NCI-H128 (cell line): ENCODE measurements around the gene SLC15A4.
"Not testable (repeated sequence)": the region's sequence is repeated elsewhere in the genome, so short reads cannot be mapped to it uniquely, and the experiment has no call there.

Source experiments
- DNase-seq: peaks from one replicate; lab custom pipeline; 2025; ENCODE audit not compliant: unreplicated experiment; lab: John Stamatoyannopoulos, UW

Gene SLC15A4

GRCh38 chr12:128823916-128824839 is at the start of gene SLC15A4:
Gene SLC15A4, minus strand, starts transcription at chr12:128823958. Its CDS starts 15 bp downstream, at chr12:128823943.
- peak; percentile 95 for DNase-seq

- no peak for DNase-seq
These were observed 48.5 kb upstream of the SLC15A4 start for GRCh38 chr12:128872303-128872702.

GRCh38 chr12:128871516-128871892 is 47.7 kb upstream of the SLC15A4 start:
- no peak for DNase-seq

- no peak for DNase-seq
These were observed 43.7 kb upstream of the SLC15A4 start for GRCh38 chr12:128867466-128867865.

GRCh38 chr12:128864516-128865186 is 40.9 kb upstream of the SLC15A4 start:
- DNase-seq, result no peak

GRCh38 chr12:128863957-128864356 is 40.2 kb upstream of the SLC15A4 start:
- no peak for DNase-seq

GRCh38 chr12:128861226-128862016 is 37.7 kb upstream of the SLC15A4 start:
- no peak for DNase-seq

GRCh38 chr12:128859311-128859710 is 35.6 kb upstream of the SLC15A4 start:
- DNase-seq, result no peak

- DNase-seq, result no peak
These were observed 33.5 kb upstream of the SLC15A4 start for GRCh38 chr12:128857133-128857763.

- DNase-seq, result no peak
These were observed 33.0 kb upstream of the SLC15A4 start for GRCh38 chr12:128856791-128857078.

GRCh38 chr12:128856035-128856790 is 32.5 kb upstream of the SLC15A4 start:
- no peak for DNase-seq

GRCh38 chr12:128853600-128854197 is 29.9 kb upstream of the SLC15A4 start:
- DNase-seq, result no peak

GRCh38 chr12:128852885-128853599 is 29.3 kb upstream of the SLC15A4 start, which contains the start of gene GLT1D1:
Gene GLT1D1, plus strand, starts transcription at chr12:128853478. Its CDS starts 104 bp downstream, at chr12:128853582.
- no peak for DNase-seq

GRCh38 chr12:128852026-128852698 is 28.4 kb upstream of the SLC15A4 start:
- no peak for DNase-seq

- not testable (repeated sequence) for DNase-seq
These were observed 27.7 kb upstream of the SLC15A4 start for GRCh38 chr12:128851429-128851828.

GRCh38 chr12:128850400-128850799 is 26.6 kb upstream of the SLC15A4 start:
- DNase-seq, result no peak

- not testable (repeated sequence) for DNase-seq
These were observed 26.0 kb upstream of the SLC15A4 start for GRCh38 chr12:128849806-128850205.

GRCh38 chr12:128848371-128848770 is 24.6 kb upstream of the SLC15A4 start:
- no peak for DNase-seq

- not testable (repeated sequence) for DNase-seq
These were observed 22.9 kb upstream of the SLC15A4 start for GRCh38 chr12:128846671-128847070.
